H9 (cell line): ENCODE results near the gene ABTB1. TPM values are rescaled to one million over a fixed set of nuclear protein-coding genes. Genes with fewer than 3 reads are reported as not detected.

ENCODE experiments used
- DNase-seq: peaks from one replicate; pipeline ENCODE4 v3.0.0-alpha.2; 2017
- H2AFZ ChIP-seq: one replicate; pipeline ENCODE4 v1.6.1; 2013; ENCODE audit warnings: mild to moderate bottlenecking, low read length, control low read depth, moderate library complexity
- H2AK5ac ChIP-seq: 2 replicates; pipeline ENCODE4 v1.6.1; 2013; ENCODE audit warnings: low read length, control low read depth, mixed read lengths; ENCODE audit not compliant: insufficient read length
- H2BK120ac ChIP-seq: one replicate; pipeline ENCODE4 v1.6.1; 2013; ENCODE audit warnings: low read depth, mild to moderate bottlenecking, low read length, control low read depth, inconsistent platforms; ENCODE audit not compliant: poor library complexity, severe bottlenecking
- H2BK12ac ChIP-seq: 2 replicates; pipeline ENCODE4 v1.6.1; 2013; ENCODE audit warnings: low read length, control low read depth, mixed read lengths, low read depth; ENCODE audit not compliant: insufficient read length
- H2BK15ac ChIP-seq: 2 replicates; pipeline ENCODE4 v1.6.1; 2013; ENCODE audit warnings: low read depth, low read length, control low read depth
- H2BK20ac ChIP-seq: one replicate; pipeline ENCODE4 v1.6.1; 2013; ENCODE audit warnings: low read depth, mild to moderate bottlenecking, low read length, control low read depth, inconsistent platforms; ENCODE audit not compliant: poor library complexity, severe bottlenecking
- H2BK5ac ChIP-seq: 2 replicates; pipeline ENCODE4 v1.6.1; 2013; ENCODE audit warnings: low read length, control low read depth, mixed read lengths; ENCODE audit not compliant: insufficient read length
- H3K14ac ChIP-seq: 2 replicates; pipeline ENCODE4 v1.6.1; 2013; ENCODE audit warnings: low read length, control low read depth; ENCODE audit not compliant: insufficient read depth
- H3K18ac ChIP-seq: 2 replicates; pipeline ENCODE4 v1.6.1; 2013; ENCODE audit warnings: low read depth, mild to moderate bottlenecking, mixed read lengths, low read length, control low read depth; ENCODE audit not compliant: insufficient read length
- H3K23ac ChIP-seq: 2 replicates; pipeline ENCODE4 v1.6.1; 2013; ENCODE audit warnings: low read length, control low read depth, mixed read lengths, low read depth; ENCODE audit not compliant: insufficient read length
- H3K23me2 ChIP-seq: 2 replicates; pipeline ENCODE4 v1.6.1; 2013; ENCODE audit warnings: low read depth, mild to moderate bottlenecking, mixed read lengths, low read length, control low read depth; ENCODE audit not compliant: insufficient read length, poor library complexity, severe bottlenecking
- H3K27ac ChIP-seq: 2 replicates; pipeline ENCODE4 v1.5.1; 2013; ENCODE audit warnings: low read length, control low read depth, mixed read lengths, low read depth; ENCODE audit not compliant: insufficient read length
- H3K27me3 ChIP-seq: 2 replicates; pipeline ENCODE4 v1.6.1; 2013; ENCODE audit warnings: low read length, control low read depth, inconsistent platforms; ENCODE audit not compliant: insufficient read depth
- H3K4ac ChIP-seq: 2 replicates; pipeline ENCODE4 v1.6.1; 2013; ENCODE audit warnings: low read depth, mild to moderate bottlenecking, control low read depth, inconsistent platforms, low read length, moderate library complexity
- H3K4me1 ChIP-seq: 2 replicates; pipeline ENCODE4 v1.6.1; 2013; ENCODE audit warnings: low read length, control low read depth, inconsistent platforms; ENCODE audit not compliant: insufficient read depth
- H3K4me2 ChIP-seq: 2 replicates; pipeline ENCODE4 v1.6.1; 2013; ENCODE audit warnings: low read length, control low read depth, mixed read lengths; ENCODE audit not compliant: insufficient read length, insufficient read depth
- H3K56ac ChIP-seq: 2 replicates; pipeline ENCODE4 v1.6.1; 2013; ENCODE audit warnings: low read depth, mild to moderate bottlenecking, mixed read lengths, low read length, control low read depth; ENCODE audit not compliant: insufficient read length
- H3K79me1 ChIP-seq: 2 replicates; pipeline ENCODE4 v1.6.1; 2013; ENCODE audit warnings: low read depth, mild to moderate bottlenecking, moderate library complexity, low read length, control low read depth, inconsistent platforms; ENCODE audit not compliant: insufficient read depth, poor library complexity, severe bottlenecking
- H3K79me2 ChIP-seq: 2 replicates; pipeline ENCODE4 v1.6.1; 2013; ENCODE audit warnings: low read length, control low read depth, inconsistent platforms; ENCODE audit not compliant: insufficient read depth
- H3K9ac ChIP-seq: 2 replicates; pipeline ENCODE4 v1.6.1; 2013; ENCODE audit warnings: low read length, control low read depth, mixed read lengths; ENCODE audit not compliant: insufficient read length; ENCODE audit errors: extremely low read depth
- H3K9me3 ChIP-seq: one replicate; pipeline ENCODE4 v1.6.1; 2013; ENCODE audit warnings: low read depth, low read length, inconsistent platforms; ENCODE audit not compliant: control insufficient read depth
- H3T11ph ChIP-seq: one replicate; pipeline ENCODE4 v1.6.1; 2013; ENCODE audit warnings: mild to moderate bottlenecking, low read length, control low read depth, inconsistent platforms
- H4K20me1 ChIP-seq: one replicate; pipeline ENCODE4 v1.6.1; 2013; ENCODE audit not compliant: control insufficient read depth, insufficient read length, insufficient read depth
- H4K5ac ChIP-seq: 2 replicates; pipeline ENCODE4 v1.6.1; 2013; ENCODE audit warnings: low read depth, mild to moderate bottlenecking, mixed read lengths, low read length, control low read depth; ENCODE audit not compliant: insufficient read length
- H4K8ac ChIP-seq: replicated peaks from 2 replicates; pipeline ENCODE4 v1.6.1; 2013; ENCODE audit warnings: low read length, control low read depth, mixed read lengths, low read depth; ENCODE audit not compliant: insufficient read length
- H4K91ac ChIP-seq: 2 replicates; pipeline ENCODE4 v1.6.1; 2013; ENCODE audit warnings: low read depth, mild to moderate bottlenecking, moderate library complexity, mixed read lengths, low read length, control low read depth; ENCODE audit not compliant: insufficient read length
- H3K27ac Mint-ChIP-seq, 3 experiments: 2 replicates in 2 of 3; 3 replicates in 1 of 3; pipeline ENCODE4 v1.8.0; 2020 to 2021; ENCODE audit warnings: mixed read lengths in 3 of 3, mild to moderate bottlenecking in 1 of 3, moderate library complexity in 1 of 3
- H3K27me3 Mint-ChIP-seq: 2 replicates; pipeline ENCODE4 v1.8.0; 2021; ENCODE audit warnings: low read depth, mild to moderate bottlenecking, moderate library complexity, mixed read lengths
- H3K36me3 Mint-ChIP-seq, 3 experiments: 2 replicates in 2 of 3; 3 replicates in 1 of 3; pipeline ENCODE4 v1.8.0; 2020 to 2021; ENCODE audit warnings: low read depth in 3 of 3, mixed read lengths in 3 of 3; ENCODE audit not compliant: insufficient read depth in 1 of 3
- H3K4me1 Mint-ChIP-seq, 2 experiments: 2 replicates each; pipeline ENCODE4 v1.8.0; 2020; ENCODE audit warnings: mixed read lengths in 2 of 2
- H3K4me3 Mint-ChIP-seq, 2 experiments: 2 replicates in 1 of 2; 3 replicates in 1 of 2; pipeline ENCODE4 v1.8.0; 2020 to 2021; ENCODE audit warnings: mild to moderate bottlenecking in 2 of 2, mixed read lengths in 2 of 2, moderate library complexity in 1 of 2
- H3K9me3 Mint-ChIP-seq, 2 experiments: 2 replicates in 1 of 2; 3 replicates in 1 of 2; pipeline ENCODE4 v1.8.0; 2020; ENCODE audit warnings: mild to moderate bottlenecking in 2 of 2, mixed read lengths in 2 of 2, moderate library complexity in 1 of 2
- CTCF ChIP-seq: fragments of 200-600 bp; sonication (generic); conservative IDR thresholded peaks from 3 replicates; pipeline ENCODE4 v1.8.0; 2021; ENCODE audit warnings: antibody characterized with exemption, mild to moderate bottlenecking
- WGBS: extraction: QIAGEN DNeasy Blood & Tissue Kit; methylation state at CpG from one replicate; pipeline ENCODE4 v1.1.7; 2013; ENCODE audit warnings: missing lambda C conversion rate, low lambda C conversion rate, mixed read lengths; ENCODE audit not compliant: insufficient read length; ENCODE audit errors: extremely low coverage; 5-methylcytosine and 5-hydroxymethylcytosine counted together
- total RNA-seq: library from RNA; stranded (reverse); gene quantifications from 2 replicates; pipeline ENCODE4 v1.2.1, GENCODE V29; 2021

The ABTB1 gene
- total RNA-seq, 1 experiment from 2014 or later = 6.2 TPM

GRCh38 chr3:127711896-127712295 is 39.1 kb downstream of the ABTB1 start:
- Histone ChIP-seq H3K18ac (no peak overlapping the region), H4K20me1 (no peaks in the 10 kb centered on the region), H3K27me3 (no peaks in the 10 kb centered on the region), H3K27ac (no peak overlapping the region), H2BK5ac (no peak overlapping the region), H2BK120ac (no peak overlapping the region), H2AFZ (no peak overlapping the region), H4K91ac (no peak overlapping the region), H3K79me1 (no peaks in the 10 kb centered on the region), H3K4ac (no peak overlapping the region), H3K23ac (no peak overlapping the region), H3K9me3 (no peaks in the 10 kb centered on the region), H3T11ph (no peak overlapping the region), H4K5ac (no peak overlapping the region), H3K4me2 (no peak overlapping the region), H3K56ac (no peak overlapping the region), H3K79me2 (no peaks in the 10 kb centered on the region), H3K4me1 (peaks cover 4% of the 10 kb centered on the region; the same call in 1 of the 2 replicates), H3K23me2 (no peaks in the 10 kb centered on the region), H3K9ac (no peak overlapping the region), H3K14ac (no peak overlapping the region), H2BK12ac (no peak overlapping the region), H2BK20ac (no peak overlapping the region), H2AK5ac (no peak overlapping the region), H2BK15ac (no peak overlapping the region), H4K8ac (no peak overlapping the region)
- Mint-ChIP-seq H3K27me3 (peaks cover 24% of the 10 kb centered on the region), H3K4me3 (no peak overlapping the region), H3K27ac (no peak overlapping the region), H3K36me3 (no peaks in the 10 kb centered on the region), H3K9me3 (no peaks in the 10 kb centered on the region), H3K4me1 (peaks cover 29 to 38% of the 10 kb centered on the region in 2 experiments)
- DNase-seq = no peak
- no CpG with 5 or more reads among the region's 14 CpGs for WGBS
- no peak for TF ChIP-seq CTCF
